ENCODE data around the gene ZNF267. TPM values are rescaled to one million over a fixed set of nuclear protein-coding genes. Genes with fewer than 3 reads are reported as not detected.
A peak's percentile ranks its signal among the peaks of the same experiment; 100 is the strongest.
"Not testable (repeated sequence)": the region's sequence is repeated elsewhere in the genome, so short reads cannot be mapped to it uniquely, and the experiment has no call there.

The ZNF267 gene
- 15.0 and 22.4 TPM in 2 replicates for total RNA-seq

GRCh38 chr16:31873556-31874365 lies at the start of gene ZNF267:
TSS of gene ZNF267 (plus strand) at chr16:31873807. CDS start at chr16:31873967, 160 bp downstream.
- DNase-seq (ENCODE audit: low read depth in 2 of 2), result peak; percentile 92 to 94

DNA sequence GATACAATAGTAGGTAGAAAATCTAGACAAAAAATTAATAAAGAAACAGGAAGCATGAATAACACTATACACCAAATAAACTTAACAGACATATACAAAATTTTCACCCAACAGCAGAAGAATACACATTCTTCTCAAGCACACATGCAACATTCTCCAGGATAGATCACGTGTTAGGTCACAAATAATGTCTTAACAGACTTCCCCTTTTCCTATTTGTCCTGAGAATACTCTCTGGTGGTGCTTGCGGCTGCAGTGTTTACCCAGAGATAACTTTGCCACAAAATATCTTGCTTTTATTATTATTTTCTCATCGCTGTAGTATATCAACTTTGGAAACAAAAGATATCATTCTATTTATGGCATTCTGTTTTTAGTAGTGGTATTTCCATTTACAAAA lies 40.6 kb upstream of the ZNF267 start:
- DNase-seq (ENCODE audit: low read depth in 2 of 2), result no peak

GRCh38 chr16:31836396-31836795 lies 37.2 kb upstream of the ZNF267 start:
- DNase-seq (ENCODE audit: low read depth in 2 of 2), result not testable (repeated sequence)

- no peak for DNase-seq (ENCODE audit: low read depth in 2 of 2)
Observed at GRCh38 chr16:31842864-31843263, 30.7 kb upstream of the ZNF267 start.

DNA sequence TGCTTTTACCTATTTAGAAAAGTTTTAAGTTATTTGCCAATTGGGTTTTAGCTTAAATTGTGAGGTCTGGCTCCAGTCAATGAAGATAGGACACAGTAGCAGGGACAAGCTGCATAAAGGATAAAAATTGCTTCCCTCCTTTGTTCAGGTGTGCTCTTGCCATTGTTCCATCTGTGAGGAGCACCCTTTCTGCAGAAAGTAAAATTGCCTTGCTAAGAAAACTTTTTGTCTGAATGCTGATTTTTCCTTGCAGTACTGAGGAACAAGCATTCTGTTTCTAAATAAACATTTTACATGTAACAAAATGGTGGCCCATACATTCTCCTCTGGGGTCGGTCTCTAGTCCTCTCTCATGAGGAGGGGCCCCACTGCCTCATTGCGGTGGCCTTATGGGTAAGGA lies 25.0 kb upstream of the ZNF267 start:
- not testable (repeated sequence) for DNase-seq (ENCODE audit: low read depth in 2 of 2)

DNA sequence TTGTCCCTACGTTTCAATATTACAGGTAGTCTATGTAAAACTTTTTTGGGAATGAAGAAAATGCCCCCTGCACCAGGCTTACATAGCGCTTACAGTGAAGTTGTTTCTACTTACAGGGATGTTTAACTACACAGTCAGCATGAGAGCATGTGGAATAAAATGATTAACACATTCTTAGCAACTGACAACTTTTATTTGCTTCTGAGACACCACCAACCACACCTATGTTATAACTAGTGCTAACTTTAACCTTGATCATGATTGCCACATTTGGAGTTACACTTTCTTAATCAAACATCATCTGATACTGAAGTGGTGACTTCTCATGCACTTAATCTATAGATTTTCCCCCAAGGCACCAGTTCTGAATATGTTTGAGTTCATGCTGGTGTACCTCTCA lies 20.3 kb upstream of the ZNF267 start:
- no peak for DNase-seq (ENCODE audit: low read depth in 2 of 2)

GRCh38 chr16:31860508-31860907 lies 13.1 kb upstream of the ZNF267 start:
- DNase-seq (ENCODE audit: low read depth in 2 of 2), result no peak

- peak in 1 of 2 donors; percentile 63 for DNase-seq (ENCODE audit: low read depth in 2 of 2)
Observed at GRCh38 chr16:31861455-31861854, 12.2 kb upstream of the ZNF267 start.

DNA sequence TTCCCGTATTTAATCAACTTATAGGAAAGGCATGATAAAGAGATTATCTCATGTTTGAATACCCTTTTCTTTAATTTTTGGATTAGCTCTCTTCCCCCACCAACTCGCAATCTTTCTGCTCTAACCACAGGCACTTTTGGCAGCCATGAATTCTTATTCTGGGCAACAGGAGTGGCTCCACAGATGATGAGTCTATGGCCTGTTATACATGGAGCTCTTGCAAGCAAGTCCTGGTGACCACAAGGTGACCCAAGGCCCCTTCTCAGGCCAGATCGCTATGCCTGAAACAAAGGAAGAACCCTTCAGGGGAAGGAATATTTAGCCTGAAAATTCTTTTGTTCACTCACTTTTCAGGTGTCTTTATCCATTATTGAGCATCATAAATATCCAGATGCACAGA lies 10.8 kb upstream of the ZNF267 start:
- no peak for DNase-seq (ENCODE audit: low read depth in 2 of 2)

DNA sequence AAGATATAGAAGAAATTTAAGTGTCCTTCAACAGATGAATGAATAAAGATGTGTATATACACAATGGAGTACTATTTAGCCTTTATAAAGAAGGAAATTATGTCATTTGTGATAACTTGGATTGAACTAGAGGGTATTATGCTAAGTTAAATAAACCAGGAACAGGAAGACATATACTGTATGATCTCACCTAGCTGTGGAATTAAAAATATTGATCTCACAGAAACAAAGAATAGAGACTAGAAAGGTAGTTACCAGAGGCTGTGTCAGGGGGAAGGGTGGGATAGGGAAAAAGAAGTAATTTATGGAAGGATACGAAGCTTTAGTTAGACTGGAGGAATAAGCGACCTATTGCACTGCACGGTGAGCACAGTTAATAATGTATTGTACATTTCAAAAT lies 5.4 kb upstream of the ZNF267 start:
- DNase-seq (ENCODE audit: low read depth in 2 of 2), result no peak

DNA sequence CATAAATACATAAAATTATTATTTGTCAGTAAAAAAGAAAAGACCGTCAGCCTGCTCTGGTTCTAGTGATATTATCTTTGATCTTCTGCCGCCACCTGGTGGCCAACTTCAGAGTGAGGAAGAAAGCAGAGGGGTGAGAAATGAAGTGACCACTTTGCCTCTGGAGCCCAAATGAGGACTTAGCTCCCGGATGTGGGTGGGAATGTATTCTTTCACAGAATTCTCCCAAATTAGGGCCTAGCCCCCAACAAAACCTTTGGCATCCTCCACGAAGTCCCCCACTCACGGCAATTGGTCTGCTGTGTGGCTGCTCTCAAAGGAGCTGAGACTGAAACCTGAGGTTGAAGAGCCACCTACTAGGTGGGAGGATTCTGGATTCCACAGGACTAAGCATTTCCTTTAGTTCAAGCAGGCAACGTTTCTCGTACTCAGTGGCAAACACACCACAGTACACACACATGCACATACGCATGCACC lies 4.9 kb upstream of the ZNF267 start:
- DNase-seq (ENCODE audit: low read depth in 2 of 2), result peak; percentile 80 to 85

GRCh38 chr16:31869511-31870201 lies 4.0 kb upstream of the ZNF267 start:
- DNase-seq (ENCODE audit: low read depth in 2 of 2), result peak; percentile 90 to 99

- no peak for DNase-seq (ENCODE audit: low read depth in 2 of 2)
Observed at GRCh38 chr16:31870809-31871208, 2.8 kb upstream of the ZNF267 start.

DNA sequence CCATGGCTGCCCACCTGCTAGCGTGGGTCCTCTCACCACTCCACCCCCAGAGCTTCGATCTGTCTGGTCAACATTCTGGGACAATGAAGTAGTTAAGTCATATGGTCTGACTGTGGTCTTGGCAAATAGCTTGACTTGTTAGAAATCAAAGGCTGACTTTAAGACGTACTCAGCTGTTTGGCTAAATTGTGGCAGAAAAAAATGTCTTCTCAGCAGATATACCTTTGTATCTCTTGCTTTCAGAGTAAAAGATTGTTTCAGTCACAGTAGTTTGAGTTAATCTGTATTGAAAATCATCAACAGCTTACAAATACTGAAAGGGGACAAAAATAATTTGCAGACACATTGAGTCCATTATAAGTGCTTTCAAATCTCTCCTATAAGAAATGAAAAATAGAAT lies 2.1 kb upstream of the ZNF267 start:
- no peak for DNase-seq (ENCODE audit: low read depth in 2 of 2)

- DNase-seq (ENCODE audit: low read depth in 2 of 2), result no peak
Observed at GRCh38 chr16:31872201-31872600, 1.4 kb upstream of the ZNF267 start.

DNA sequence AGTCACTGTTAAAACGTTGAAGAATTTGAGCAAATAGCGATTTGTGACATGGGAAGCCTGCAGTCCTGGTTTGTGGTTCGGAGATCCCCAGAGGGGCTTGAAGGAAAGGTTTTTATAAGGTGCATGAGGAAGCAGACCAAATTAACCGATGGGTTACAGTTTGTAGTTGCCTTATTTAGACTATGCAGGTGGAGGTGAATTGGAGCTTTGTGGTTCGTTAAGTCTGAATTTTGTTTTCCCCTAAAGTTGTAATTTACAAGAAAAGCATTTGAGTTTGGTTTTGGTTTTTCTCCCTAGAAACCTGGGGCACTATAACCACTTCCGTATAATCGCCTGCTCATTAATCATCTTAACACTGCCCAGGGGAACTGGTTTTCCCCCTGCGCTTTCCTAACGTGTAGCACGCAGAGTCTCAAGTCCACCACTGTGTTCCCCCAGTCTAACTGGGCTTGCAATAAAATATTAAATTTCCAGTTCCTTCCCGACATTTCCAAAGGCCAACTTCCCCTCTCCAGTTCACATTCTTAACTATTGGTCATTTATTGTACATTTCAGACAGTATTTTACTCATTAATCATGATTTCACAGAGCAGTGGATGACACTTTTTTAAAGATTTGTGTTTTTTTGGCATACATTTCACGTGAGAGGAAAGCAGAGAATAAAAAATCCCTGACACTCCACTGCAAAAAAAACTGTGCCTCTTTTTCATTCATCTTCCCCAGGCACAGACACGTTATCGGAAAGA lies 932 bp downstream of the ZNF267 start:
- peak; percentile 45 to 77 for DNase-seq (ENCODE audit: low read depth in 2 of 2)

DNA sequence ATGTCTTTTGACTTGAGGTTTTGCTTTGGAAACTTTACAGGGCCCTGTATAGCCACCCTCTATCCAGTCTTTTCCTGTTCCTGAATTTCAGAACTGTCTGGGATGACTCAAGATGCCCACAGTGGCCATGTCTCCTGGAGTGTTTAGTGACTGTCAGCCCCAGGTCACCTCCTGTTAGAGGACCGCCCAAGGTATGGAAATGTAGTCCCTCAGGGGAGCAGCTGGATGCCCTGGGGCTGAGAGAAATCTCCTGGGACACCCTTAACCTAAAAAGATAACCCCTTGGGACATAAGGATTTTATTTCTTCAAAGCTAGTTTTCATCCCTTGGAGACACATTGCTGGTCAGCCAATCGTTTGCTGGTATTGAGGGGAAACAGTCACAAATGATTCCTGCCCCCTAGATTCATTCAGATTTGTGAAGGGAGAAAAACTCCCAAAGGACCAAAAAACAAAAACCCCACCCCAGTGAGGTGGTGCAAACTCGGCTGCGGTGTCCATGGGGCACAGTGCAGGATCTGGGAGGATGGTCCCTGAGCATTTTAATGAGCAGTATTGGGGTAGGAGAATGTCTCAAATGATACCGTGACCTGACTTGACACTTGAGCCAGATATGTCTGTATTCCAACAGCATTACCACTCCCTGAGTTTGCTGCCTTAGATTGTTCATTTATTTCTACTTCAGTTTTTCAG lies 1.7 kb downstream of the ZNF267 start:
- peak in 1 of 2 donors; percentile 48 for DNase-seq (ENCODE audit: low read depth in 2 of 2)

GRCh38 chr16:31875928-31876547 lies 2.4 kb downstream of the ZNF267 start:
- no peak for DNase-seq (ENCODE audit: low read depth in 2 of 2)

- peak; percentile 37 to 93 for DNase-seq (ENCODE audit: low read depth in 2 of 2)
Observed at GRCh38 chr16:31876951-31877828, 3.6 kb downstream of the ZNF267 start.

Data from lung microvascular endothelial cell (primary cell).